Fibroblast of peridontal ligament (primary cell): ENCODE data around the gene RRAS.

Experiments used
- DNase-seq: peaks from one replicate; pipeline ENCODE4 v3.0.0-alpha.2; 2010; ENCODE audit errors: extremely low read depth

Gene RRAS

DNA sequence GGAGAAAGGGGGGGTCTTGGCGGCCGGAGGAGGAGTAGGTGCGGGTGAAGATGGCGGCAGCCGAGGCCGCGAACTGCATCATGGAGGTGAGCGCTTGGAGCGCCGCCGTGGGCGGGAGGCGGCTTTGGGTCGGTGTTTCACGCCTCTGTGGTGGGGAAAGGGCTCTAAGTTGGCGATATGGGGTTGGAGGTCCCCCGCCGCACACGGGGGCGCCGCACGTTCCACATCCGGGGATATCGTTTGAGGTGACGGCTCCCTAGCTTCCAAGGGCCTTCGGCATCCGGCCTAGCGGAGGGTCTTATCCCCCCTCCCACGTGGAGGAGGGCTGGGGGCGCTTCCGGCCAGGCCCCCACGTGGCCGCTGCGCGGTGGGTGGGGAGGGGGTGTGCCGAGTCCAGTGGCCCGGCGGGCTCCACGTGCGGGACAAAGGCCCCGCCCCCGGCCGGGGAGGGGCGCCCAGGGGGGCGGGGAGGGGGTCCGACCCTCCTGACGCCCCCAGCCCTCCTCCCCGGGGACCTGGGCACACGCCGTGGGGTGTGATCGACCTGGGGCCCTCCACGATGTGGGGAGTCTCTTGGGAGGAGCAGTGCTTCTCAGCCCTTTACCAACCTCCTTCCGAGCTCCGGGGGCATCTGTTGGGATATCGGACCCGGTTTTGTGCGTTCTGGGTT is 37.4 kb upstream of the RRAS start, which contains the start of gene PRMT1:
Gene PRMT1, plus strand, starts transcription at position 41 of the 670 bp plus-strand sequence. Its CDS starts 10 bp downstream, at position 51.
- no peak for DNase-seq

DNA sequence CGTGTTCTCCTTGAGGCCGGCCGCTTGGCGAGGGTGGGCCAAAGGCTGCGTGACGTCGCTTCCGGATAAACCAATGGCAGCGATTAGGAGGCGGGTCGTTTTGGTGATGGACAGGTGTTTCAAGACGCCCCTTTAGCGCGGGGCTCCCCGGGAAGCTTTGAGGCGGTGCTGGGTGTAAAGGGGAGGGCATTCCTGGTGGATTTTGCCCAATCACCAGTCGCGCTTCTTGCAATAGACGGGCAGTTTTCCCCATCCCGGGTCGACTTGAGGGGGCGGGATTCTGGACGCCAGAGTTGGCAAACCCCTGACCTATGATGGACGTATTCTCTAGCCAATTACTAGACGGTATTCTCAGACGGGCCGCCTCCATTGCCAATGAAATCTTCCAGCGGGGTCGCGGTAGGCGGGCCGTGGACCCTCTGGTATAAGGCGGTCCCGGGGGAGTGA is 36.9 kb upstream of the RRAS start:
- DNase-seq: peak; percentile 100

GRCh38 chr19:49676136-49676783 is 36.3 kb upstream of the RRAS start:
- DNase-seq: peak; percentile 96

DNA sequence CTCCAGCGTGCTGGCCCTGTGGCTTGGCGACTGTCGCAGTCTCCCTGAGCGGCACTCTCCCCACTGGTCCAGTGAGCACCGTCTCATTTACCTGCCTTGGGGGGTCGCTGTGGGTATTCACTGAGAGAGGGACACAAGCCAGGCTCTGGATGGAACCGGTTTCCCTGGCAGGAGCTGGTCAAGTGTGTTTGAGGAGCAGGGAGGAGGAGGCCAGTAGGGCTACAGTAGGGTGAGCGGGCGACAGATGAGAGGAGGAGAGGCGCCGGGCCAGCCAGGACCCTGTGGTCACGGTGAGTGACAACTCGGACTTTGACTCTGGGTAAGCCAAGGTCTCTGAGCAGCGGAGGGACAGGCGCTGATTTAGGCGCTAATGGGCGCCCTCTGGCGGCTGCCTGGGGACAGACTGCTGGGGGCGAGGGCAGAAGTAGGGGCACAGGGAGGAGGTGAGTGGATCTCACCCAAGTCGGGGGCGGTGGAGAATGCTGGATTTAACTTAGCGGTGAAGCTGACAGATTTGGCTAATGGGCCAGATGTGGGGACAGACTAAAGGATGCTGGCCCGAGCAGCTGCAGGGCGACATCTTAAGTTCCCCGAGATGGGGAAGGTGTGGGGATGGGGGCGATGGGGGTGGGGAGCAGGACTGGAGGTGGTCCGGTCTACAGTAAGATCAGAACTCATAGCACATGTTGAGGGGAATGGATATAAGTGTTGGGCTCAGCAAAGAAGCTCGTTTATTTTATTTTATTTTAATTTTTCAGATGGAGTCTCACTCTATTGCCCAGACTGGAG is 32.4 kb upstream of the RRAS start:
- DNase-seq: peak; percentile 59

DNA sequence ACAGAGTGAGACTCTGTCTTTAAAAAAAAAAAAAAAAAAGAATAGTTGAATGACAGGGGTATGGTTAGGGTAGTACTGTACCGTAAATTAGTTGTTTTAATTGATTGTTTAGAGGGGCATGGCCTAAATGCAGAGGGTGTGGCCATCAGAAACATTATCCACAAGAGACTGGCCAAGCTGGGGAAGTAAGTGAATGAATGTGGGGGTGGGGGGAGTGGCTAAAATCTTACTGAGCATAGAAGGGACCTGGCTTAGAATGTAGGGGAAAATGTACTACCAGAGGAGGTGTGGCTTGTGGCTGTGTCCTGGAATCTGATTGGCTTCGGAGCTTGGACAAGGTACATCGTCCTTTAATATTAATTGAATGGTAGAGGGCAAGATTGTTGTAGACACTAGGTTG is 29.6 kb upstream of the RRAS start:
- no peak for DNase-seq

- no peak for DNase-seq
Observed at GRCh38 chr19:49667473-49667872, 27.5 kb upstream of the RRAS start.

DNA sequence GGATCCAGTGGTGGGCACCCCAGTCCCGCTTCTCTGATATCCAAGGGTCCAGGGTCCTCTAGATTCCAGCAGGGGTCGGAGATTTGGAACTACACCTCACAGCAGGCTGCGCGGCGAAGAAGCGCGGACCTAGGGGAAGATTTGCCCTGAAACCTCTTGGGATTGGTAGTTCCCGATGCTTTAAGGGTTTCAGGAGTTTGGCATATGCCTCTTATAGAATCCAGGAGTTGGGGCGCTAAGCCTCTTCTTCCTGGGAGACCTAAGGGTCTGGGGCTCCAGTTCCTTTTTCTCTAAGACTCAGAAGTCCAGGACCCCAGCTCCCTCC is 26.1 kb upstream of the RRAS start:
- no peak for DNase-seq

DNA sequence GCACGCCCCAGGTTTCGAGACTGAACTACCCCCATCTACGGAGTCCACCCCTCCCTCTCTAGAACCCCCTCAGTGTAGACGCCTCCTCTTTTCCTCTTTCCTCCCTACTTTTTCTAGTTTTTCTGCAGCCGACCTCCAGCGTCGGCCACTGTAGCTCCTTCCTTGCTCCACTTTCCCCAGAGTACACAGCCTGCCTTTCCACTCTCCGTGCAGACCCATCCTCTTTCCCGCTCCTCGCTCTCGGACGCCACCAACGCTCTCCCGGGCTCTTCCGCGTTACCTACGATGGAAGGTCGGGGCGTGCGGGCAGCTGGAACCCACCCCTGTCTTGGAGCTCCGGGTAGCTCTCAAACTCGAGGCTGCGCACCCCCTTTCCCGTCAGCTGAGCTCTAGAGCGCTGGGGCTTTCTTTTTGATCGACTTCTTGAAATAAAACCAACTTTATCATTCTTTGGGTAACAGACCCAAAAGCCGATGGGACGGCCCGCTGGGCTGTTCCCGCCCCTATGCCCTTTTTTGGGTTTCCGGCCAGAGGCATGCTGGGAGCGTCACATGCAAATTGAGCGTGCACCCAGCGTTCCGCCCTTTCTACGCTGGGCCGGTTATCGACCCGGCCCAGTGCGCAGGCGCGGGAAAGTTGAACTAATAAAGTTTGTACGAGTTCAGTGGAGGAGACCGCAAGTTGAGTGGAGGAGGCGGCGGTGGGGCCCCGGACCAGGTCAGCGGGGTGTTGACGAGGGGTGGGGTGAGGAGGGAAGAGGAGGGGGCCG is 25.6 kb upstream of the RRAS start, which contains the start of the genes BCL2L12 and IRF3:
Gene BCL2L12, plus strand, starts transcription at position 583 of the 769 bp plus-strand sequence. CDS start 760 bp downstream, outside the sequence.
Gene IRF3, minus strand, starts transcription at position 507 of the 769 bp plus-strand sequence. CDS start 1,019 bp downstream, outside the sequence.
- peak; percentile 96 for DNase-seq

DNA sequence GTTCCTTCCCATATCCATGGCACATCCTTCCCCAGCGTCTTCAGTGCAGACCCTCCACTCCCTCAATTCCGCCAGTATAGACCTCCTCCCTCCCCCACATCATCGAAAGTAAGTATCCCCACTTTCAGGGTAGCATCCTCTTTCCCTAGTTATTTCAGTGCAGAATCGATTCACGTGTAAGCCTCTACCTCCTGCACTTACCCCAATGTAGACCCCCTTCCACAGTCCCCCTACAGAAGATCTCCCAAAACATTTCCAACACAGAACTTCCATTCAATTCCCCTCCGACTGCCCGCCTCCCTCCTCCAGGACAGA is 25.1 kb upstream of the RRAS start:
- no peak for DNase-seq

- DNase-seq: peak; percentile 68
Observed at GRCh38 chr19:49664171-49665035, 24.5 kb upstream of the RRAS start.

- DNase-seq: no peak
Observed at GRCh38 chr19:49663224-49663623, 23.3 kb upstream of the RRAS start.

DNA sequence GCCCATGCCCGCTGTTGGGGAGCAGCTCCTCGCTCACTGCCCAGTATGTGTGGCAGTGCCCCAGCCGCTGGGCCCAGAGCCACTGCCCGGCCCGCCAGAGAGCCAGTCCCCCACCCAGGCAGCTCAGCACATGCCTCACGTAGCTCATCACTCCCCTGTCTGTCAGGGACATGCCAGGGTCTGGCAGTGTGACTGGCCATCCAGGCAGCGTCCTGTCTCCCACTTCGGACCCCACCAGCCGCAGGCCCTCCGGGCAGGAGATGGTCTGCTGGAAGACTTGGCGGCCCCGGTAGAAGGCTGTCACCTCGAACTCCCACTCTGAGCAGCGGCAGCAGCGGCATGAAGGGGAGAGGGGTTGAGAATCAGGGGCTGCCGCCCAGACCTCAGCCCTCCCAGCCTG is 22.1 kb upstream of the RRAS start:
- DNase-seq: no peak

DNA sequence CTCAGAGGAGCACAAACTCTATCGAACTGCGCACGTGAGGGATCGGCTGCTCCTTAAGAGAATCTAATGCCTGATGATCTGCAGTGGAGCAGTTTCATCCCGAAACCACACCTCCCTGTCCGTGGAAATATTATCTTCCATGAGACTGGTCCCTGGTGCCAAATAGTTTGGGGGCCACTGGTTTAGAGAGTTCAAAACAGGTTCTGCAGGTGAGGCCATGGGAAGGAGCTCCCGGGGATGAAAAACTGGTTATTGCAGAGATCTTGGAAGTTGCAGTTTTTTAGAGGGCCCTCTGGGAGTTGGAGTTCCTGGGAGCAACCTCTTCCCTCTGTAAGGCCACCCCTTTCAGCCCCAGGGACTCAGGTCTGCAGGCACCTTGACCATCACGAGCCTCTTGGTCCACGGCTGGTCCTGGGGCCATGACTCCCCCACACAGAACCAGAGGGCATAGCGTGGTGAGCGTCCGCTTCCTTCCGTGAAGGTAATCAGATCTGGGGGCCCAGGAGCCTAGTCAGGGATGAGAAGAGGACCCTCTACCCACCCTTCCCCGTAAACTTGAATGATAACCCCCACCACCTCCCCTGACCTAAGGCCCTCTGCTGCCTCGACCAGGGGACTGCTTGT is 20.5 kb upstream of the RRAS start:
- DNase-seq: no peak

DNA sequence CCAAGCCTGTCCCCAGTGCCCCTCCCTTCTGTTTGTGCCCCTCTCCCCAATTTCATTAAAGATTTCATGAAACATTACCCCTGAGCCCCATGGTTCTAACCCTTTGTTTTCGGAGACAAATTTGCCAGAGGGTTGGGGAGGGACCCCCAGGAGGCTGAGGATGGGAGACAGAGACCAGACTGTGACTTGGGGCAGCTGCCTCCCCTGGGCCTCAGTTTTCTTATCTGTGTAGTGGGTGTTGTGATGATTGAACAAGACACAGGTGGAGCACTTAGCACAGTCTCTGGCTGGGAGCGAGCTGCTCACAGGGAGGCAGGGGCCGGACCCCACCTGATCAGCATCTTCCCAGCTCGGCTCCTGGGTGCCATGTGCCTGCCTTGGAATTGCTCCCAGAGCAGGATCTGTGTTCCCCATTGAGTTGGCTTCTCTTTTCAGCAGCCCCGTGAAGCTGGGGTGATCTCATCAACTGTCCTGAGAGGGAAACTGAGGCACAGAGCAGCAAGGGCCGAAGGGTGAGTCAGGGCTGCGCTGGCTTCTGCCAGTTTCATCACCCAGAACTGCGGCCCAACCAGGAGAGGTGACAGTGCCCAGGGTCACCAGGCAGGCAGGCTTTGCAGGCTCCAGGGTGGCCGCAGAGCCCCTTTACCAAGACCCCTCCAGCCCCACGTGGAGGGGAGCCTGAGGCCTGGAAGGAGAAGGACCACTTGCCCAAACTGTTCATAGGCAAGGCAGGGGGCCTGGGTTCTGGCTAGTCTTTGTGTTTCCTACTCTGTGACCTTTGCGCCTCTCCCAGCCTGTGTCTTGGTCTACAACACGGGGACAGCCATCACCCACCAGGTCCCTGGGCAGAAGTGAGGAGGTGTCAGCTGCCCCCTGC is 18.9 kb upstream of the RRAS start:
- no peak for DNase-seq

- no peak for DNase-seq
Observed at GRCh38 chr19:49658139-49658517, 18.2 kb upstream of the RRAS start.

- DNase-seq: no peak
Observed at GRCh38 chr19:49657493-49658138, 17.7 kb upstream of the RRAS start.

GRCh38 chr19:49656456-49657109 is 16.6 kb upstream of the RRAS start:
- no peak for DNase-seq
